ENCODE data around the gene MLLT10.

DNA sequence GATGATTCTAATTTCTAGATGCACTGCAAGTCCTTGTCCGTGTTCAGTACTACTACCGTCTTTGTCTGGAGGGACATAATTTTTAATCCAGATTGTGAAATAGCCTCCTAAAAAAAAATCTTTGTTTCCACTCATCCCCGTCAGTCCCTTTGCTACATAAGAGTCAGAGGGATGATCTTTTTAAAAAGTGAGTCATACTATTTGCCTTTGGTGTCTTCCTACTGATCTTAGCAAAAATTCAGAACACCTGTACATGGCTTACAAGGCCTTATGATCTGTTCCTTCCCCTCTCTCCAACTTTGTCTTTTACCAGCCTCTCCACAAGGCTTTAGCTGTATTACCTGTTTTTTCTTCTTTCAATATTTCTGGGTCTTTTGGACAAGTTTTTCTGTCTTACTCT, 173.5 kb downstream of the MLLT10 start:
- TF ChIP-seq GABPA (IDR thresholded peaks at IDR 0.05; ENCODE audit: low read depth) (no peak), POLR2AphosphoS5 (IDR thresholded peaks at IDR 0.05; ENCODE audit: low read length) (no peak), RFX5 (IDR thresholded peaks at IDR 0.05; ENCODE audit: low read depth, low read length) (no peak), NRF1 (conservative IDR thresholded peaks at IDR 0.05; ENCODE audit: low read depth, low read length) (no peak)
- TF ChIP-seq, protein P1, sequence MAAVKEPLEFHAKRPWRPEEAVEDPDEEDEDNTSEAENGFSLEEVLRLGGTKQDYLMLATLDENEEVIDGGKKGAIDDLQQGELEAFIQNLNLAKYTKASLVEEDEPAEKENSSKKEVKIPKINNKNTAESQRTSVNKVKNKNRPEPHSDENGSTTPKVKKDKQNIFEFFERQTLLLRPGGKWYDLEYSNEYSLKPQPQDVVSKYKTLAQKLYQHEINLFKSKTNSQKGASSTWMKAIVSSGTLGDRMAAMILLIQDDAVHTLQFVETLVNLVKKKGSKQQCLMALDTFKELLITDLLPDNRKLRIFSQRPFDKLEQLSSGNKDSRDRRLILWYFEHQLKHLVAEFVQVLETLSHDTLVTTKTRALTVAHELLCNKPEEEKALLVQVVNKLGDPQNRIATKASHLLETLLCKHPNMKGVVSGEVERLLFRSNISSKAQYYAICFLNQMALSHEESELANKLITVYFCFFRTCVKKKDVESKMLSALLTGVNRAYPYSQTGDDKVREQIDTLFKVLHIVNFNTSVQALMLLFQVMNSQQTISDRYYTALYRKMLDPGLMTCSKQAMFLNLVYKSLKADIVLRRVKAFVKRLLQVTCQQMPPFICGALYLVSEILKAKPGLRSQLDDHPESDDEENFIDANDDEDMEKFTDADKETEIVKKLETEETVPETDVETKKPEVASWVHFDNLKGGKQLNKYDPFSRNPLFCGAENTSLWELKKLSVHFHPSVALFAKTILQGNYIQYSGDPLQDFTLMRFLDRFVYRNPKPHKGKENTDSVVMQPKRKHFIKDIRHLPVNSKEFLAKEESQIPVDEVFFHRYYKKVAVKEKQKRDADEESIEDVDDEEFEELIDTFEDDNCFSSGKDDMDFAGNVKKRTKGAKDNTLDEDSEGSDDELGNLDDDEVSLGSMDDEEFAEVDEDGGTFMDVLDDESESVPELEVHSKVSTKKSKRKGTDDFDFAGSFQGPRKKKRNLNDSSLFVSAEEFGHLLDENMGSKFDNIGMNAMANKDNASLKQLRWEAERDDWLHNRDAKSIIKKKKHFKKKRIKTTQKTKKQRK (IDR thresholded peaks at IDR 0.05; ENCODE audit: low read depth, low read length): no peak
- TF ChIP-seq, protein P2, sequence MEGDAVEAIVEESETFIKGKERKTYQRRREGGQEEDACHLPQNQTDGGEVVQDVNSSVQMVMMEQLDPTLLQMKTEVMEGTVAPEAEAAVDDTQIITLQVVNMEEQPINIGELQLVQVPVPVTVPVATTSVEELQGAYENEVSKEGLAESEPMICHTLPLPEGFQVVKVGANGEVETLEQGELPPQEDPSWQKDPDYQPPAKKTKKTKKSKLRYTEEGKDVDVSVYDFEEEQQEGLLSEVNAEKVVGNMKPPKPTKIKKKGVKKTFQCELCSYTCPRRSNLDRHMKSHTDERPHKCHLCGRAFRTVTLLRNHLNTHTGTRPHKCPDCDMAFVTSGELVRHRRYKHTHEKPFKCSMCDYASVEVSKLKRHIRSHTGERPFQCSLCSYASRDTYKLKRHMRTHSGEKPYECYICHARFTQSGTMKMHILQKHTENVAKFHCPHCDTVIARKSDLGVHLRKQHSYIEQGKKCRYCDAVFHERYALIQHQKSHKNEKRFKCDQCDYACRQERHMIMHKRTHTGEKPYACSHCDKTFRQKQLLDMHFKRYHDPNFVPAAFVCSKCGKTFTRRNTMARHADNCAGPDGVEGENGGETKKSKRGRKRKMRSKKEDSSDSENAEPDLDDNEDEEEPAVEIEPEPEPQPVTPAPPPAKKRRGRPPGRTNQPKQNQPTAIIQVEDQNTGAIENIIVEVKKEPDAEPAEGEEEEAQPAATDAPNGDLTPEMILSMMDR (IDR thresholded peaks at IDR 0.05 in 2 of 3, conservative IDR thresholded peaks at IDR 0.05 in 1 of 3; ENCODE audit: control insufficient read depth in 2 of 3, extremely low read depth in 1 of 3, insufficient read depth in 1 of 3, low read depth in 3 of 3, low read length in 3 of 3): no peak

Data from GM12878 (cell line).